Hepatocyte (in vitro differentiated cells): ENCODE results near the gene TNFAIP2. TPM values are rescaled to one million over a fixed set of nuclear protein-coding genes. Genes with fewer than 3 reads are reported as not detected.

Source experiments
- DNase-seq: peaks from one replicate; pipeline ENCODE4 v3.0.0-alpha.2; 2016; ENCODE audit warnings: low spot score
- H2AFZ ChIP-seq: fragments of 200-600 bp; sonication (generic); 2 replicates; pipeline ENCODE4 v1.6.0; 2016; ENCODE audit warnings: antibody characterized with exemption, mild to moderate bottlenecking
- H3K27ac ChIP-seq: fragments of 200-600 bp; sonication (generic); 2 replicates; pipeline ENCODE4 v1.5.1; 2016; ENCODE audit warnings: mild to moderate bottlenecking
- H3K27me3 ChIP-seq: fragments of 200-600 bp; sonication (generic); 2 replicates; pipeline ENCODE4 v1.6.1; 2016
- H3K36me3 ChIP-seq: fragments of 200-600 bp; sonication (generic); replicated peaks from 2 replicates; pipeline ENCODE4 v1.5.1; 2016; ENCODE audit warnings: low read depth; ENCODE audit not compliant: insufficient read depth
- H3K4me1 ChIP-seq: fragments of 200-600 bp; sonication (generic); 2 replicates; pipeline ENCODE4 v1.5.1; 2016; ENCODE audit warnings: mild to moderate bottlenecking, moderate library complexity; ENCODE audit not compliant: insufficient read depth
- H3K4me2 ChIP-seq: fragments of 200-600 bp; sonication (generic); 2 replicates; pipeline ENCODE4 v1.6.0; 2016
- H3K4me3 ChIP-seq: fragments of 200-600 bp; sonication (generic); 2 replicates; pipeline ENCODE4 v1.5.1; 2016; ENCODE audit warnings: mild to moderate bottlenecking
- H3K79me2 ChIP-seq: fragments of 200-600 bp; sonication (generic); 2 replicates; pipeline ENCODE4 v1.6.0; 2017; ENCODE audit warnings: mild to moderate bottlenecking
- H3K9me2 ChIP-seq: fragments of 200-600 bp; sonication (generic); replicated peaks from 2 replicates; pipeline ENCODE4 v1.6.0; 2017; ENCODE audit warnings: mild to moderate bottlenecking; ENCODE audit not compliant: insufficient read depth
- H3K9me3 ChIP-seq: fragments of 200-600 bp; sonication (generic); 2 replicates; pipeline ENCODE4 v1.5.1; 2016; ENCODE audit warnings: low read depth, mild to moderate bottlenecking
- H4K20me1 ChIP-seq: fragments of 200-600 bp; sonication (generic); 2 replicates; pipeline ENCODE4 v1.6.0; 2016; ENCODE audit warnings: mild to moderate bottlenecking; ENCODE audit not compliant: insufficient read depth, poor library complexity, severe bottlenecking
- EZH2 ChIP-seq: fragments of 200-600 bp; sonication (generic); IDR thresholded peaks from 2 replicates; pipeline ENCODE4 v1.6.1; 2016; ENCODE audit warnings: antibody characterized with exemption, mild to moderate bottlenecking, borderline replicate concordance
- EZH2phosphoT487 ChIP-seq: fragments of 200-600 bp; sonication (generic); IDR thresholded peaks from one replicate; pipeline ENCODE4 v1.6.1; 2018; ENCODE audit warnings: antibody characterized with exemption, mild to moderate bottlenecking, low read depth, moderate library complexity; ENCODE audit not compliant: unreplicated experiment, severe bottlenecking
- WGBS: methylation state at CpG from one replicate; pipeline ENCODE4 v1.1.6; 2016; ENCODE audit warnings: low lambda C conversion rate; ENCODE audit errors: missing lambda C conversion rate; 5-methylcytosine and 5-hydroxymethylcytosine counted together
- polyA plus RNA-seq: library from polyadenylated mRNA; unstranded; fragments of >200 nt; fragmentation: Nextera tagmentation; extraction: Ambion mirVana; gene quantifications from 2 replicates; pipeline ENCODE4 v1.2.1, GENCODE V29; 2016
- total RNA-seq: library from RNA; depleted of rRNA; stranded (reverse); fragments of >200 nt; gene quantifications from 2 replicates; pipeline ENCODE4 v1.2.3, GENCODE V29; 2014
- TF ChIP-seq, protein P1 (sequence below): fragments of 200-600 bp; sonication (generic); IDR thresholded peaks from 2 replicates; pipeline ENCODE4 v1.5.1; 2016; ENCODE audit warnings: antibody characterized with exemption, mild to moderate bottlenecking; ENCODE audit not compliant: poor library complexity

TNFAIP2 gene
- total and polyA plus RNA-seq, 2 experiments from 2014 or later = 14.2 to 16.0 TPM

DNA sequence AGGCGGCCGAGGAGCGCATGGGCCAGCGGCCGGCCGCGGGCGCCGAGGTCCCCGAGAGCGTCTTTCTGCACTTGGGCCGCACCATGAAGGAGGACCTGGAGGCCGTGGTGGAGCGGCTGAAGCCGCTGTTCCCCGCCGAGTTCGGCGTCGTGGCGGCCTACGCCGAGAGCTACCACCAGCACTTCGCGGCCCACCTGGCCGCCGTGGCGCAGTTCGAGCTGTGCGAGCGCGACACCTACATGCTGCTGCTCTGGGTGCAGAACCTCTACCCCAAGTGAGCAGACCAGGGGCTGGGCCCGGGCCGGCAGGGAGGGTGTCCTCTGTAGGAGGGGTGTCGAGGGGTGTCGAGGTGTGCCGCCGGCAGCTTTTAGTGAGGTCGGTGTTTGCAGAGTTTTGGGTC lies 4.1 kb downstream of the TNFAIP2 start:
- peaks cover 30% of the 10 kb centered on the region for H3K4me1 ChIP-seq
- no peaks in the 10 kb centered on the region for H3K9me2 ChIP-seq
- no peak overlapping the region for H3K27ac ChIP-seq
- TF ChIP-seq EZH2 (no peak), EZH2phosphoT487 (no peak)
- TF ChIP-seq, protein P1, sequence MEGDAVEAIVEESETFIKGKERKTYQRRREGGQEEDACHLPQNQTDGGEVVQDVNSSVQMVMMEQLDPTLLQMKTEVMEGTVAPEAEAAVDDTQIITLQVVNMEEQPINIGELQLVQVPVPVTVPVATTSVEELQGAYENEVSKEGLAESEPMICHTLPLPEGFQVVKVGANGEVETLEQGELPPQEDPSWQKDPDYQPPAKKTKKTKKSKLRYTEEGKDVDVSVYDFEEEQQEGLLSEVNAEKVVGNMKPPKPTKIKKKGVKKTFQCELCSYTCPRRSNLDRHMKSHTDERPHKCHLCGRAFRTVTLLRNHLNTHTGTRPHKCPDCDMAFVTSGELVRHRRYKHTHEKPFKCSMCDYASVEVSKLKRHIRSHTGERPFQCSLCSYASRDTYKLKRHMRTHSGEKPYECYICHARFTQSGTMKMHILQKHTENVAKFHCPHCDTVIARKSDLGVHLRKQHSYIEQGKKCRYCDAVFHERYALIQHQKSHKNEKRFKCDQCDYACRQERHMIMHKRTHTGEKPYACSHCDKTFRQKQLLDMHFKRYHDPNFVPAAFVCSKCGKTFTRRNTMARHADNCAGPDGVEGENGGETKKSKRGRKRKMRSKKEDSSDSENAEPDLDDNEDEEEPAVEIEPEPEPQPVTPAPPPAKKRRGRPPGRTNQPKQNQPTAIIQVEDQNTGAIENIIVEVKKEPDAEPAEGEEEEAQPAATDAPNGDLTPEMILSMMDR = no peak
- H3K27me3 ChIP-seq = no peaks in the 10 kb centered on the region
- no peaks in the 10 kb centered on the region for H3K36me3 ChIP-seq
- peak overlapping the region; percentile 87 for H3K4me2 ChIP-seq
- H4K20me1 ChIP-seq = no peaks in the 10 kb centered on the region
- 58% methylated on average over 26 of the region's 39 CpGs for WGBS
- no peak overlapping the region for H2AFZ ChIP-seq
- no peaks in the 10 kb centered on the region for H3K9me3 ChIP-seq
- no peak for DNase-seq
- H3K4me3 ChIP-seq = no peak overlapping the region
- no peaks in the 10 kb centered on the region for H3K79me2 ChIP-seq

DNA sequence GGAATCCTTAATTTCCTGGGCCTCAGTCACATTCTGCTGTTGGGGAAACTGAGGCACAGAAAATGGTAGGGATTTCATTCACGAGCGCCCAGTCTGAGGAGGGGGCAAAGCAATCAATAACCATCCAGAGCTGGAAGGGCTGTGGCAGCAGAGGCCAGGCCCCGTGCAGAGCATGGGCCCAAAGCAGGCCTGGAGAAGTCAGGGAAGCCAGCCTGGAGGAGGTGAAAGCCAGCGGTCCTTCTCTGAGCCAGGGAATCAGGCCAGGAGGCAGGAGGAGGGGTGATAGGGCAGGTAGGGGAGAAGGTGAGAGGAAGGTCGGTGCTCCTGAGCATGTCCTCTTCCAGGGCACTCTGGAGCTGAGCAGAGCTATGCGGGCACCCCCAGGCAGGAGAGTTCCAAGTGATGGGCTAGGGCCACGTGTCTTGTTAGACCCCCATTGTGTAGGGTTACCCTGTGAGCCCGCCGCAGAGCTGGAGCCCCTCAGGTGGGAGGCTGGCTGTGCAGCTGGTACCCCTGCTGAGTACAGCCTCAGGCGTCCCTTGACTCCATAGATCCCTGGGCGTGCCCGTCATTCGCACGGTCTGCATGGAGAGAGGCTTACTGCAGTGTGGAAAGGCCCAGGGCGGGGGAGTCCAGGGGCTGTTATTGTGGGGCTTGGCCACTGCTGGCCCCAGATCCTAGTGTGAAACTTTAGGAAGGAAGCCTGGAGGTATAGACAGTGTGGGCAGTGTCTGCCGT lies 4.8 kb downstream of the TNFAIP2 start:
- Histone ChIP-seq H3K36me3 (no peaks in the 10 kb centered on the region), H3K79me2 (no peaks in the 10 kb centered on the region), H3K27me3 (no peaks in the 10 kb centered on the region), H3K4me1 (peaks cover 28% of the 10 kb centered on the region), H3K9me2 (no peaks in the 10 kb centered on the region), H3K4me3 (no peak overlapping the region), H4K20me1 (no peaks in the 10 kb centered on the region), H2AFZ (no peak overlapping the region), H3K27ac (no peak overlapping the region), H3K9me3 (no peaks in the 10 kb centered on the region), H3K4me2 (no peak overlapping the region)
- DNase-seq = no peak
- 94% methylated on average over 16 of the region's 16 CpGs for WGBS
- TF ChIP-seq EZH2phosphoT487 = no peak
- TF ChIP-seq, protein P1 = no peak
- TF ChIP-seq EZH2 = no peak

DNA sequence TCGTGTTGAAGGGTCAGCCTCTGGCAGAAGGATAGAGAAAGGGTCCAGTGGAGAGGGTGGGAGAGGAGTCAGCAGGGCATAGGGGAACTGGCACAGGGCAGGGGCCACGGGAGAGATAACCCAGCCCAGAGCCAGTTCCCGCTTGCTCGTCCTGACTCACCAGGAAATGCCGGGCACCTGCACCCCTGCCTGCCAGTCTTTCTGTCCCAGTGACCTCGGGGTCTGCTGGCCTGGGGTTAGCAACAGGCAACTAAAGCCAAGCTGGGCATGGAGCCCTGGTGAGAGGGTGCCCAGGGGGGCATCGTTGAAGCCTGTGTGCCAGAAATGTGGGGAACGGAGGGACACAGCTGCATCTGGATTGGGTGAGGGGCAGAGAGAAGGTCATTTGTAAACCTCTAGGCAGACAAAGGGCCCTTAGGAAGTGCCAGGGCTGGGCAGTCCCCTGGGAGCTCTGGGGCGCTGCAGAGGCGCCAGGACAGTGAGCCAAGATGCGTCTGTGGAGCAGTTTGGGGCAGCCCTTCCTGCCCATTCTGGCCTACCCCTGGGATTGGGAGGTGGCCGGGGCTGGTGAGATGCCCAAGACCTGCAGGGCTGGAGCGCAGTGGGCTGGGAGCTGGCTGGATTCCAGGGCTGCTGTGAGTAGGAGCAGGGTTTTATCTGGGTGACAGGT lies 5.5 kb downstream of the TNFAIP2 start:
- H3K36me3 ChIP-seq = no peaks in the 10 kb centered on the region
- 89% methylated on average over 13 of the region's 13 CpGs for WGBS

More for the DNA sequence above, 5.5 kb downstream of the TNFAIP2 start:
- H3K27ac ChIP-seq = no peak overlapping the region
- no peak overlapping the region for H3K4me2 ChIP-seq
- TF ChIP-seq, protein P1 = no peak
- TF ChIP-seq EZH2 (no peak), EZH2phosphoT487 (no peak)
- H2AFZ ChIP-seq = no peak overlapping the region
- H3K27me3 ChIP-seq = no peaks in the 10 kb centered on the region
- peaks cover 21% of the 10 kb centered on the region for H3K4me1 ChIP-seq
- no peaks in the 10 kb centered on the region for H3K79me2 ChIP-seq
- H3K4me3 ChIP-seq = no peak overlapping the region
- no peak for DNase-seq
- H3K9me3 ChIP-seq = no peaks in the 10 kb centered on the region
- no peaks in the 10 kb centered on the region for H4K20me1 ChIP-seq
- H3K9me2 ChIP-seq = no peaks in the 10 kb centered on the region
